Measurements from ENCODE around the gene APBA1.
"Not testable (repeated sequence)": the region's sequence is repeated elsewhere in the genome, so short reads cannot be mapped to it uniquely, and the experiment has no call there.

The APBA1 gene

GRCh38 chr9:69470186-69470977 lies 201.8 kb downstream of the APBA1 start:
- DNase-seq, result no peak

GRCh38 chr9:69469136-69469535 lies 203.0 kb downstream of the APBA1 start:
- DNase-seq, result peak; percentile 76

- no peak for DNase-seq
These were observed 203.8 kb downstream of the APBA1 start for GRCh38 chr9:69468380-69468779.

- no peak for DNase-seq
These were observed 206.0 kb downstream of the APBA1 start for GRCh38 chr9:69466151-69466550.

- no peak for DNase-seq
These were observed 206.7 kb downstream of the APBA1 start for GRCh38 chr9:69465473-69465872.

- no peak for DNase-seq
These were observed 208.6 kb downstream of the APBA1 start for GRCh38 chr9:69463497-69464068.

GRCh38 chr9:69462394-69462793 lies 209.8 kb downstream of the APBA1 start:
- no peak for DNase-seq

GRCh38 chr9:69461103-69461887 lies 210.9 kb downstream of the APBA1 start:
- no peak for DNase-seq

GRCh38 chr9:69460012-69460411 lies 212.2 kb downstream of the APBA1 start:
- no peak for DNase-seq

GRCh38 chr9:69458176-69458575 lies 214.0 kb downstream of the APBA1 start:
- no peak for DNase-seq

GRCh38 chr9:69456201-69456600 lies 216.0 kb downstream of the APBA1 start:
- no peak for DNase-seq

GRCh38 chr9:69455311-69455710 lies 216.9 kb downstream of the APBA1 start:
- DNase-seq, result no peak

- no peak for DNase-seq
These were observed 217.8 kb downstream of the APBA1 start for GRCh38 chr9:69454321-69454720.

- DNase-seq, result no peak
These were observed 218.4 kb downstream of the APBA1 start for GRCh38 chr9:69453746-69454145.

- no peak for DNase-seq
These were observed 219.9 kb downstream of the APBA1 start for GRCh38 chr9:69452110-69452782.

- no peak for DNase-seq
These were observed 225.7 kb downstream of the APBA1 start for GRCh38 chr9:69446496-69446895.

GRCh38 chr9:69445251-69445650 lies 226.9 kb downstream of the APBA1 start:
- no peak for DNase-seq

GRCh38 chr9:69444791-69445190 lies 227.4 kb downstream of the APBA1 start:
- DNase-seq, result no peak

GRCh38 chr9:69444021-69444420 lies 228.2 kb downstream of the APBA1 start:
- no peak for DNase-seq

- DNase-seq, result peak; percentile 80
These were observed 229.0 kb downstream of the APBA1 start for GRCh38 chr9:69443178-69443577.

GRCh38 chr9:69442486-69442885 lies 229.7 kb downstream of the APBA1 start:
- DNase-seq, result no peak

- not testable (repeated sequence) for DNase-seq
These were observed 231.8 kb downstream of the APBA1 start for GRCh38 chr9:69440254-69440955.

- DNase-seq, result not testable (repeated sequence)
These were observed 232.5 kb downstream of the APBA1 start for GRCh38 chr9:69439654-69440053.

Data from NCI-H510A treated with DMSO at 0.1 percent for 48 hours (cell line).